AG09319 (cell line): Measurements from ENCODE around the gene PDGFC.

Source experiments
- DNase-seq: peaks from one replicate; pipeline ENCODE4 v3.0.0-alpha.2; 2010; ENCODE audit warnings: low read depth; ENCODE audit errors: extremely low read depth
- CTCF ChIP-seq: IDR thresholded peaks from 2 replicates; pipeline ENCODE4 v1.5.1; 2011; ENCODE audit warnings: low read depth, mild to moderate bottlenecking, inconsistent platforms, low read length, moderate library complexity

The PDGFC gene

GRCh38 chr4:156886481-156886880 is 85.1 kb downstream of the PDGFC start:
- no peak for DNase-seq
- no peak for TF ChIP-seq CTCF

- no peak for DNase-seq
- TF ChIP-seq CTCF = no peak
These were observed 86.2 kb downstream of the PDGFC start for GRCh38 chr4:156885374-156885773.

DNA sequence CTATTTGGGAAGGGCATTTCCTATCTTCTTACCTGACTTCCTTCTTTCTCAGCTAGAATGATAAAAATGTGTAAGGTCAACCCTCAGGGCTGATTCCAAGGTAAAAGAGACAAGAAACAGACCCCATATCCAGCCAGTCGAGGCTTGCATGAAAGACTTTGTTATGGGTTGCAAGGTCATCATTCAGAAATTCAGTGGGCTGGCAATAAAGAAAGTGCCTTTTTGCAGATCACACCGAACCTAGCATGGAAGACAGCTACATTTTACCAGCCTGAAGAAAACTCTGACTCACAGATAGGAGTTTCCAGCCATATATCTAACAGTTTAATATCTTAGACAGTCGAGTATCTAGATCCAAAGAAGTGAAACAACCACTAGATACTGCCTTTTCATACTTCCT is 87.4 kb downstream of the PDGFC start:
- no peak for TF ChIP-seq CTCF
- no peak for DNase-seq

DNA sequence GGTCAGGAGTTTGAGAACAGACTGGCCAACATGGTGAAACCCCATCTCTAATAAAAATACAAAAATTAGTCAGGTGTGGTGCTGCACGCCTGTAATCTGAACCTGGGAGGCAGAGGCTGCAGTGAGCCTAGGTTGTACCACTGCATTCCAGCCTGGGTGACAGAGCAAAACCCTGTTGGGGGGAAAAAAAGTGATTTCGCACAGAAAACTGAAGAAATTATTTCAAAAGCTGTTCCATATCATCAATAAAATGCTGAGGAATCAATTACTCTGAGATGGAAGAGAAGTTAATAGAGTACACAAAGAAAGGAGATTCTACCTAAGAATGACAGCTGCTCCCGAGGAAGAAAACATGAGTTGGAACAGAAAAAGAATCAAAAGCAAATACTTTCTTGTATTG is 95.9 kb downstream of the PDGFC start:
- no peak for TF ChIP-seq CTCF

DNA sequence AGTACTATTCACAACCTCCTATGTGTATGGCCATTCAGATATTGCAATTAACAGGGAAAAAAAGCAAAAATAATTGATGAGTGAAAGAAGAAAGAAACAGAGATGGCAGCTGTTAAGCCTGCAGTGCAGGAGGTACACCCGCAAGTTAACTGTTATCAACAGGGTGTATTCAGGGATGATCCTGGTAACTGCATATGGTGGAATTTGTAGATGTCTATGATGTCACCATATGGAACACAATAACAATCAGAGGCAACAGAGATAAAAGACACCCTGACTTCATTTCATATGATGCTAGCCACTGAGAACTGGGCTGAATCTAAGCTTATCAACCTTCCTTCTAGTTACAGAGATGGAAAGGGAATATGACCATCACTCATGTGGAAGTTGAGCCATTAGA is 96.5 kb downstream of the PDGFC start:
- TF ChIP-seq CTCF = no peak
- DNase-seq = no peak

More for the DNA sequence above, 95.9 kb downstream of the PDGFC start:
- no peak for DNase-seq

DNA sequence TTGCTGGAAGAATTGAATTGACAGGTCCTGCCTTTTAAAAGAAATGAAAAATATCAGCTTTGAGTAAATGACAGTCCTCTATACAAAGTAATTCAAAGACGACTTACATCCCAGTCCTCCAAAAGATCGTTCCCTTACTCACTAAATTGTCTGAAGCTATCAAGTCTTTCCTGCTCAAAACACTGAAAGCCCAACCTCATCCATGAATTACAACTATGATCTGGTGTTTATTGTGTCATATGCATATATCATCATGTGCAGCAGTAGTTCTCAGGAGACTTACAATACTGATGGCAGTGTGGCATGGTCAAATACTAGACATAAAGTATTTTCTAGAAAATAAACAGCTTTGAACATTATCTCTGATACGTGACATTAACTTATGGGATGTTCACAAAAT is 97.8 kb downstream of the PDGFC start:
- no peak for DNase-seq
- TF ChIP-seq CTCF = no peak

DNA sequence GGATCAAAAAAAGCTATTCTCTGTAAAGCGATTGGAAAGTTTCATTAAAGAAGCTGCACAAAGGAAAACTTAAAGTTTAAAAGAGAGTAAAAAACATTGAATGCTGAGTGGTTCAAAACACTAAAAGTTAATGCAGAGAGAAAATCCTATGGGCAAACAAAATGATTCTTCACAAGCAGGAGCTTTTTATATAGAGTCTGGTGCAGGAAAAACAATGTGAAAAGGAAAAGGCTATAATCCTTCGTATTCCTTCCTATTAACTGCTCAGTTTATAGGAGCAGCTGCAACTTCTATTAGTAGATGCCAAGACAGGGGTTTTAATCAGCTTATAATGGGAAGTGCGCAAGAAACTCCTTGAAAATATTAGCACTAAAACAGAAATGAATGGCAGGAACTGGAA is 100.7 kb downstream of the PDGFC start:
- TF ChIP-seq CTCF = no peak
- DNase-seq = no peak
